AML-193 (cell line): ENCODE results near the gene GABBR1.

Source experiments
- DNase-seq, 2 experiments: peaks; one replicate each; lab custom pipeline; 2025; lab: John Stamatoyannopoulos, UW

GABBR1 gene

GRCh38 chr6:29620630-29621029 is 12.4 kb downstream of the GABBR1 start:
- no peak for DNase-seq

DNA sequence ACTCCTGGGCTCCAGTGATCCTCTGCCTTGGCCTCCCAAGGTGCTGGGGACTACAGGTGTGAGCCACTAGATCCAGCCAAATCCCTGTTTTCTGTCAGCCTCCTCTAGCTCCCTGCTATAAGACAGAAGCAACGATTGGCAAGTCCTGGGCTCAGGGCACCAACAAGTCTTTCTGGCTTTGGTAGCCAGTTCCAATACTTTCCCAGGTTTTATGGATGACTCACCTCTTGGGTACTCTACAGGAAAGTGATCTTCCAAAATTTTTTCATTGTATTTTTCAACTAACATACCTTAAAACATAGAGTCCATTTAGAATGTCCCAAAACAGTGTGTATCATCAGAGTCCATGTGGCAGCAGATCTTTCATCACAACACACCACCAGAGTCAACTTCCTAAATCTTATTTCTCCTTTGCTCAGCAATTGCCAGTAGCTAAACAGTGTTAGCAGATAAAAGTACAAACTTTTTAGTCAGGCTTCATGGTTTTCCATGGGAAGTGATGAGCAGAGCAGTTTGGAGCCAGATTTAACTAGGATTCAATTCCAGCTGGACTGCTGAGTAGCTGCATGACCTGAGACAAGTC is 13.3 kb downstream of the GABBR1 start:
- DNase-seq = no peak

DNA sequence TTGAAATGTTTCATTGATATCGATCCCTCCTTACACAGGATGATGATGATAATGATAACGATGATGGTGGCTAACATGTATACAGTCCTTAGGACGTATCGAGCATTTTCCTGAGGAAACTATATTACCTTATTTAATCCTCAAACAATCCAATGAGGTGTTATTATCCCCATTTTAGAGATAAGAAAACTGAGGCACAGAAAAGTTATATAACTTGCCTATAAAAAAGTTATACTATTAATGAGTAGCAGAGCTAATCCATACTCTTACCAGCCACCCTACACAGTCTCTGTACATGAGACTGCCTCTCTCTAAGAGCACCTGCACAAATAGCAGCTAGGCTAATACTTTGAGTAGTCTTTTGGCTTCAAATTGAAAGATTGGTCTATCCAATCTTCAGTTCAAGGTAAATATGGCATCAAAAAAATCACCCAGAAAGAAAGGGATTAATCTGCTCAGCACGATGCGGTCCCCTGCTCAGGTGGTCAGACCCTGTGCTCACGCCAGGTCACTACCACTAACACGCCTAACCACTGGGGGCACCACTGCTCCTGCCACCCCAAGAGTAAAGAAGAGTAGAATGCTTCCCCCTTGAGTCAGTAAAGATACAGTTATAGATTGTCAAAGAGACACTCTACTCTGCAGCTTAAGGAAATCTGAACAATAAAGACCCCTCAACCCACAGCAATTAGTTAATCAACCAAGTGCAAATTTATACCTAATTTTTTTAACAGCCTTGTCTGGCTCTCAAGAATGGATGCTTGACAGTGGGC is 15.0 kb downstream of the GABBR1 start:
- DNase-seq = no peak

- DNase-seq = no peak
Measured at GRCh38 chr6:29611426-29611825, 21.6 kb downstream of the GABBR1 start.

DNA sequence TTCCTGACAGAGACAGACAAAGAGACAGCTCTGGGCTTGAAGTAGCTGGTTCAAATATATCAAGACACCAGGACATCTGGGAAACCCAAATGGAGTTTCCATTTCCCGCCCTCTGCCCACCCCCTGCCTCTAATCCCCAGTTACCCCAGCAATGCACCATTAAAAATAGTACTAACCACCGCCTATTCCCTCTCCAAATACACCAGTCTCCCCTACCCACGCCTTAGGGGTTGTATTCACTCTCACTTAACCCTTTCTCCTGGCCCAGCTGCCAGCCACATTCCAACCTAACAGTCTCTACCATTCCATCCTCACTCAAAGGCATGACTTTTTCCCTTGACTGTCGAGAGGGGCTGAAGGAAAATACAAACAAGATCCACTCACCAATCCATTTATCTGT is 22.4 kb downstream of the GABBR1 start:
- no peak for DNase-seq

DNA sequence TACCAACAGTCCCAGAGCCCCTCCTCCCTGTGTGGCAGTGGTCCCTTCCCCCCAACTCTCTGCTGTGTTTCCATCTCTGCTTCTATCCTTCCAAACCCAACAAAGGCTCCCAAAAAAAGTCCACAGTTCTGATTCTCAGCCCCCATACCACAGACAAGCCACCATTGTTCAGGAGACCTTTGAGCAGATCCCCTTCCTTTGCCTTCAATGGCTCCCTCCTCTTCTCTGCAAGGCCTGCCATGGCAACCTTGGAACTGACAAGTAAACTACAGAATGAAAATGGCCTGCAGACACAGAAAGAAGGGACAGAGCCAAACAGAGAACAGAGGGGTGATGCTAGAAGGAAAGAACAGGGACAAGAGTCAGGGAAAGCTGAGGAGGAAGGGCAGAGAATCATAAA is 24.9 kb downstream of the GABBR1 start:
- no peak for DNase-seq

DNA sequence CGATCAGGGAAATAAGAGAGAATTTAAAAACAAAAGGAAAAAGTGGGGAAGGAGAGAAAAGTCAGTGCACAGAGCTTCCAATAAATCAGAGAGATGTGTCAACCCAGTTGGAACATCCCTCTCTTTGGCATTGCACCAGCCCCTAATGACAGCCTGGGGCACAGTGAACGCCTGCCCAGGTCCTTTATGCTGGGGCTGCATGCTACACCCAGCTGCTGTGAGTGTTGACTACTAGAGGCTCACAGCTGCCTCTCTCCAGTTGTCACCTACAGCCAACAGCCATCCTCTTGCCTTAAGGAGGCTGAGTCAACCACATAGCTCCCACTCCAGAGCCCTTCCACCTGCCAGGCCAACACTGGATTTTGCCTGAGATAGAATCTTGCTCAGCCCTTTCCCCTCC is 29.1 kb downstream of the GABBR1 start:
- DNase-seq = no peak

GRCh38 chr6:29603456-29603855 is 29.5 kb downstream of the GABBR1 start:
- DNase-seq = no peak

GRCh38 chr6:29602564-29603361 is 30.2 kb downstream of the GABBR1 start:
- peak; percentile 25 to 29 for DNase-seq

GRCh38 chr6:29598172-29598747 is 34.7 kb downstream of the GABBR1 start:
- DNase-seq = no peak

DNA sequence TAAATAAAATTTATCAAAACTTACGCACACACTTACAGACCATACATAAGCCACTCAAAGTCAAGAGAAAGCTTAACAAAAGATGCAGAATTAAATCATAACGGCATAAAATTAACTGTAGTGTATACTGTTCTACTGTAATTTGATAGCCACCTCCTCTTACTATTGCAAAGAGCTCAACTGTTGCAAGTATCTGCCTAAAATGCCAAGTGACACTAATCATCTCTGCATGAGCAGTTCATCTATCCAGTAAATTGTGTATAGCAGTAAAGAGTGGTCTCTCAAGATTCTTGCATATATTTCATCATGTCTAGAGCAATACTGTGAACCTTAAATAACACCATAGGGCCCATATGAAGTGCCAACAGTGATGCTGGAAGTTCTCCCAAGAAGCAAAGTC is 35.8 kb downstream of the GABBR1 start:
- DNase-seq = no peak

- DNase-seq = no peak
Measured at GRCh38 chr6:29596381-29596900, 36.5 kb downstream of the GABBR1 start.

DNA sequence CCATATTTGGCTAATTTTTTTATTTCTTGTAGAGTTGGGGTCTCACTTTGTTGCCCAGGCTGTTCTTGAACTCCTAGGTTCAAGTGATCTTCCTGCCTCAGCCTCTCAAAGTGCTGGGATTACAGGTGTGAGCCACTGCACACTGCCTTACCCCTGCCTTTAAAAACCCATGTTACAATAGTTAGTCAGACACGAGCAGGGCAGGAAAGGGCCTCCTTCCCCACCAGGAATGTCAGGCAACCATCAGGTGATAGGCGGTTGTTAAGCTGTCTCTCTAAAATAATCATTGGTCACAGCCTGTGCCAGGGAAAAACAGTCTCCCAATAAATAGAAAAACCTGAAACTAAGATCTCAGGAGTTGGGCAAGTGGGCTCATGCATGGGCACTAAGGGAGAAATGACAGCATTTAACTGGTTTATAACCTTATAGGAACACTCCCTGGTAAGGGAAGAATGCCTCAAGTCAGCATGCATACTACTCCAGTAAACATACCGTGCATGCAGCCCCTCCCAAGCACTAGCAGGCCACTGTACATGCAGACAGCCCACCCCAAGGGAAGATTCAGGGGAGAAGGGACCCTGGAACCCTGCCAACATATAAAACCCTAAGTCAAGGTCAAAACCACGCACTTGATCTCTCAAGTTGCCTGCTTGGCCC is 39.7 kb downstream of the GABBR1 start:
- no peak for DNase-seq

GRCh38 chr6:29591677-29592076 is 41.3 kb downstream of the GABBR1 start:
- DNase-seq = no peak

- DNase-seq = no peak
Measured at GRCh38 chr6:29590218-29590808, 42.7 kb downstream of the GABBR1 start.

DNA sequence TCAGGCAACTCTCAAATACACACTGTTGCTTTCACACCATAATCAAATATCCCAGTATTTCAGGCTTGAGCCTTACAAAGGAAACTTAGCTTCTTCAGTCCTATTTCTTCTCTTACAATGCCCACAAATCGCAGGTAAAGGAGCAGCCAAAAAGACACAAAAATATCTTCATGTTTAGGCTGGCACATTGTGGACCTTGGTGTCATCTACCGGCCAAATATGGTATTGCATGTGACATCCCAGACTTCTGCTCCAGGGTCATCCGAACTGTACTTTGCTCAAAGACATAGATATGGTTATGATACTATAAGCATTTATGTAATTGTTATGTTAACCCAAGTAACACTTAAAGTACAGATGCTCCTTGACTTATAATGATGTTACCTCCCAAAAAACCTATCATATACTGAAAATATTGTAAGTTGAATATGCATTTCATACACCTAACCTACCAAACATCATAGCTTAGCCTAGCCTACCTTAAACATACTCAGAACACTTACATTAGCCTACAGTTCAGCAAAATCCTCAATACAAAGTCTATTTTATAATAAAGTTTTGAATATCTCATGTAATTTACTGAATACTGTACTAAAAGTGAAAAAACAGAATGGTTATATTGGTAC is 43.4 kb downstream of the GABBR1 start:
- peak; percentile 39 to 40 for DNase-seq

- no peak for DNase-seq
Measured at GRCh38 chr6:29584821-29585220, 48.2 kb downstream of the GABBR1 start, which contains the start of gene OR2H2. OR2H2 (plus strand) TSS chr6:29585121; CDS start chr6:29587945, 2,824 bp downstream.

DNA sequence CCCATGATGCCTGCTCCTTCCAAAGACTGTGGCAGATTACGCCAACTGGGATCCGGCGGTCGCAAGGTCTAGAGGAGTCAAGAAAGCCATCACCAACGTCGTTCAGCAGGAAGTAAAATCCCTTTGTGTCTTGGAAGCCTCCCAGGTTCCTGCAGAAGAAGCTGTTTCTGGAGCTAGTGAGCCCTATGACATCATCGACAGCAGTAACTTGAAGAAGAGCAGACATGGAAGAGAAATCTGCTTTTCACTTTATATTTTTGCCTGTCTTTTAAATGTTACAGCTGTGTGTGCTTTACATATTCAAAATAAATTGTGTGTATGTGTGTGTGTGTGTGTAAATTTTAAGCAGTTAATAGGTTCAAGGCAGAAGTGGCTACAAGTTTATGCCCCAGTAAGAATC is 55.4 kb downstream of the GABBR1 start:
- no peak for DNase-seq

DNA sequence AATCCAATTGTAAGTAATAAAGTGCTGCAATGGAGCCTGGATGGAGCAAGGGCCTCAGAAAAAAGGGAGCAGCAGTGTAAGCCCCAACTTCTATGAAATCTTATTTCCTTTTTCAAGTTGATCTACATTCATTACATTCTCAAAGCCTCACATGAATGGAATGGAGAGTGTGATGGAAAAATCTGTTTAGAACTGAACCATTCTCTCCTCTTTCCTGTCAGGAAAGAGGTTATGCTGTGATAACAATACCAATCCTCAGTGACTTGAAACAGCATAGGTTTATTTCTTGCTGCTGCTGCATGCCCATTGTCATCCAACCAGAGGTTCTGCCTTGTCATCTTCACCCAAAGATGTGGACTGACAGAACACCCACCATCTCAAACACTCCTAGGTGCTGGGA is 56.9 kb downstream of the GABBR1 start:
- no peak for DNase-seq

GRCh38 chr6:29567991-29568390 is 65.0 kb downstream of the GABBR1 start:
- no peak for DNase-seq

DNA sequence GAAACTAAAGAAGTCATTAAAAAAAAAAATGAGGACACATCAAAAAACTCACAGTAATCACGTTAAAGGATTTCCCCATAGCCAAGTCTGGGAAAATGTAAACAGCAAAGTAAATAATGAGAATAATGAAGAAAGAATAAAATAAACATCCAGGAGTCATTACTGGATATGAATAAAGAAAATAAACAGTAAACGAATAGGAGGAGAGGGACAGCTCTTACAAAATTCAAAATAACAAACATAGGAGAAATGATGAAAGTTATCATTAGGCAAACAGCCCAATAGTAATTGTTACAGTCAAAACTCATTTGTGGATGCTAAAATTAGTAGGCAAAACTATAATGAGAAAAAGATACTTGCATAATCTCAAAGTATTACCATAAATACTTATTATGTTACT is 65.4 kb downstream of the GABBR1 start:
- no peak for DNase-seq
